Measurements from ENCODE around the gene KDF1. TPM values are rescaled to one million over a fixed set of nuclear protein-coding genes. Genes with fewer than 3 reads are reported as not detected.

KDF1 gene
- not detected for polyA plus RNA-seq (2013, experiment 1 of 2; ENCODE audit: insufficient read length)
- polyA plus RNA-seq (2013, experiment 2 of 2; ENCODE audit: insufficient read length), result not detected

- DNase-seq, result no peak
These were observed at the start of gene KDF1 for GRCh38 chr1:26959722-26960624. KDF1 (minus strand) TSS chr1:26960468; CDS start chr1:26952380, 8,088 bp downstream.

- DNase-seq, result no peak
These were observed 49.4 kb upstream of the KDF1 start for GRCh38 chr1:27009601-27010197.

GRCh38 chr1:27007909-27008582 is 47.8 kb upstream of the KDF1 start:
- DNase-seq, result no peak

- no peak for DNase-seq
These were observed 46.4 kb upstream of the KDF1 start for GRCh38 chr1:27006683-27007082.

- no peak for DNase-seq
These were observed 45.6 kb upstream of the KDF1 start for GRCh38 chr1:27005648-27006496.

GRCh38 chr1:27005166-27005530 is 44.9 kb upstream of the KDF1 start:
- no peak for DNase-seq

GRCh38 chr1:27004471-27005165 is 44.4 kb upstream of the KDF1 start:
- DNase-seq, result no peak

- no peak for DNase-seq
These were observed 43.6 kb upstream of the KDF1 start for GRCh38 chr1:27003745-27004470.

GRCh38 chr1:27001570-27002360 is 41.5 kb upstream of the KDF1 start:
- DNase-seq, result peak; percentile 38

- DNase-seq, result peak; percentile 89
These were observed 40.7 kb upstream of the KDF1 start for GRCh38 chr1:27000817-27001460.

GRCh38 chr1:27000090-27000816 is 40.0 kb upstream of the KDF1 start:
- no peak for DNase-seq

- peak; percentile 100 for DNase-seq
These were observed 39.2 kb upstream of the KDF1 start for GRCh38 chr1:26999440-26999987.

- DNase-seq, result peak; percentile 61
These were observed 38.4 kb upstream of the KDF1 start for GRCh38 chr1:26998429-26999300.

GRCh38 chr1:26996665-26997064 is 36.4 kb upstream of the KDF1 start:
- no peak for DNase-seq

GRCh38 chr1:26996024-26996423 is 35.8 kb upstream of the KDF1 start:
- peak; percentile 56 for DNase-seq

- no peak for DNase-seq
These were observed 34.7 kb upstream of the KDF1 start for GRCh38 chr1:26994787-26995517.
